NOMO-1 treated with DMSO at 0.1 percent for 48 hours (cell line): ENCODE results near the gene SMPD3.
"Not testable (repeated sequence)": the region's sequence is repeated elsewhere in the genome, so short reads cannot be mapped to it uniquely, and the experiment has no call there.

Experiments
- DNase-seq: peaks from one replicate; lab custom pipeline; 2025; ENCODE audit not compliant: unreplicated experiment; lab: John Stamatoyannopoulos, UW

Gene SMPD3

GRCh38 chr16:68448360-68448970 is at the start of gene SMPD3:
Gene SMPD3, minus strand, starts transcription at chr16:68448508. Its CDS starts 76,327 bp downstream, at chr16:68372181.
- peak; percentile 99 for DNase-seq

- no peak for DNase-seq
Observed at GRCh38 chr16:68496689-68497088, 48.4 kb upstream of the SMPD3 start.

DNA sequence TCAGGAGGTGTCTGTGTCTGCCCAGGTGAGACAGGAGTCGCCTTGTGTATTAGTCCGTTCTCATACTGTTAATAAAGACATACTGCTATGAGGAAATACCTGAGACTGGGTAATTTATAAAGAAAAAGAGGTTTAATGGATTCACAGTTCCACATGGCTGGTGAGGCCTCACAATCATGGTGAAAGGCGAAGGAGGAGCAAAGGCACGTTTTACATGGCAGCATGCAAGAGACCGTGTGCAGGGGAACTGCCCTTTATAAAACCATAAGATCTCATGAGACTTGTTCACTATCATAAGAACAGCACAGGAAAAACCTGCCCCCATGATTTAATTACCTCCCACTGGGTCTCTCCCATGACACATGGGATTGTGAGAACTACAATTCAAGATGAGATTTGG is 46.0 kb upstream of the SMPD3 start:
- not testable (repeated sequence) for DNase-seq

- no peak for DNase-seq
Observed at GRCh38 chr16:68493412-68494070, 45.2 kb upstream of the SMPD3 start.

GRCh38 chr16:68492543-68493411 is 44.5 kb upstream of the SMPD3 start:
- DNase-seq: no peak

DNA sequence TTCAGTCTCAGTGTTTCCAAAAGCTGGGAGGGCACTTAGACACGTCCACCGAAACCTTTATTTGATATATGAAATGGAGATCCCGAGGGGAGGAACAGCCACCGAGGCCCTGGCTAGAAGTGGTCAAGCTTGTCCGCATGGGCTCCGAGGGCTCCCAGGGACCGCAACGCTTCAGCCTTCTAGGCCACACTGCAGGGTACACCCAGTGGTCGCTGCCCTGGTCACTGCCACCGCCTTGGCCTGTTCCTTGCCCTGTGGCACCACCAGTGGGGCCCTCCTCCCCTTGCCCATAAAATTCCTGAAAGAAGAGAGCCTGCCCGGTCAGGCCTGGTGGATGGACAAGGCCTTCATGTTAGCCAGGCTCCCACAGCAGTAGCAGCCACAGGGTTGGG is 43.8 kb upstream of the SMPD3 start:
- no peak for DNase-seq

- DNase-seq: no peak
Observed at GRCh38 chr16:68491576-68491950, 43.3 kb upstream of the SMPD3 start.

- DNase-seq: no peak
Observed at GRCh38 chr16:68490829-68491575, 42.7 kb upstream of the SMPD3 start.

DNA sequence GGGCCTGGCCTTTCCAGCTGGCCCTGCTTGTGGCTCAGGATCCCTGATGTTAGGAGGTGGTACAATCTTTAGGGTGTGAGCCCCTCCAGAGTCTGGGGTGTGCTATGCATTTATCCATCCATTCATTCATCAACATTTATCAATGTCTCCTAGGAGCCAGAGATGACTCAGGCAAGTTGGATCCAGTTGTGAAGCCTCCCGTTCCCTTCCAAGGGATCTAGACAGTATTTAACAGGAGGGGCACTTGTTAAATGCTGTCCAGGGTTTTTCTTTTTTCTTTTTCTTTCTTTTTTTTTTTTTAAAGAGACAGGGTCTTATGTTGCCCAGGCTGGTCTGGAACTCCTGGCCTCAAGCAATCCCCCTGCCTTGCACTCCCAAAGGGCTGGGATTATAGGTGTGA is 42.0 kb upstream of the SMPD3 start:
- DNase-seq: no peak

DNA sequence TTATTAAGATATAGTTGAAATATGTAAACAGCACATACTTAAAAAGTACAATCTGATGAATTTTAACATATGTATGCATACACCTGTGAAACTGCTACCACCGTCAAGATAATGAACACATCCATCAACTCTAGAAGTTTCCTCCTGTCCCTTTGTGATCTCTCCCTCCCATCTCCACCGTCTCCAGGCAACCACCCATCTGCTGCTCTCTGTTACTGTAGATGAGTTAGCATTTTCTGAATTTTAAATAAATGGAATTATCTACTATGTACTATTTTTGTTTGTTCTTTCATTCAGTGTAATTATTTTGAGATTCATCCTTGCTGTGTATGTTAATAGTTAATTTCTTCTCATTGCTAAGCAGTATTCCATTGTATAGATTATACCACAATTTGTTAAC is 40.2 kb upstream of the SMPD3 start:
- no peak for DNase-seq

GRCh38 chr16:68487669-68488068 is 39.4 kb upstream of the SMPD3 start:
- DNase-seq: no peak

- DNase-seq: no peak
Observed at GRCh38 chr16:68487203-68487514, 38.9 kb upstream of the SMPD3 start.

DNA sequence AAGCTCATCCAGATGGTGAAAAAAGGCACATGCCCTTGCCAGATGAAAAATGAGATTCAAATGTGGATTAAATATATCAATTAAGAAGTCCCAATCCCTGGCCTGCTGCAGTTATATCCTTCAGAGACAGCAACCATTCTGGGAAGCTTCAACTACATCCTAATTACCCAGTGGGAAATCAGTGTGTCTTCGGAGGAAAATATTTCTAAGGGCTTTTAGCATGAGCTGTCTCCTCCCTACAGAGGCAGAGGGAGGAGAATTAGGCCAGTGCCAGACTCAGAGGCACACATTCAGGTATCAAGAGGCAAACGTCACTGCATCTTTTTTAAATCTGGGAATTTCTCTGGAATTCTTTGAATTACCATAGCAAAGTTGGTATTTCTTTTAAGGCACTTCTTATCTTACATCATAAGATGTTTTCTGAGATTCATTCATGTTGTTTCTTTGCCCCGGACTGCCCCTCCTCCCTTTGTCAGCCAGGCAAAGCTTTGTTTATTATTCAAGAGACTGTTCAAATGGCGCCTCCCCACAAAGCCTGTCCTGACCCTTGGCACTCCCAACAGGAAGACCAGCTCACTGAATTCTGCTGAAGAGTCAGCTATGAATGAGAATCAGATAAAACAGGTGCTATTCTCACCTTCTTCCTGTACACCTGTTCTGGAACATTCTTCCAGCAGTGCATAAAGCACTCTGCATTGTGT is 38.3 kb upstream of the SMPD3 start:
- DNase-seq: no peak

DNA sequence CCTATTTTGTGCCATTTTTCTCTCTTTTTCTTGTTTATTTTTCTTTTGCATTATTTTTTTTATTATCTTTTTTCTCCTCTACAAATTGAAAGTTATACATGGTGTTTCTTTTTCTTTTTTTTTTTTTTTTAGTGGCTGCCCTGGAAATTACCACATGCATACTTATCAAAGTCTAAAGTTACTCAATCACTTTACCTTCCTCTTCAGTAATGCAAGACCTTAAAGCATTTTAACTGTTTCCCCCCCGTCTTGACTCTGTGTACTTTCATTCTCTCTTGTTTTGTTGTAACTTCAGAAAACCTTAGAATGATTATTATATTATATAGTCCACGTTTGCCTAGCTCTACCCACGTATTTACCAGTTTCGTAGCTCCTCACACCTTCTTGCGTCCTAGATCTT is 33.3 kb upstream of the SMPD3 start:
- DNase-seq: peak; percentile 82

- DNase-seq: peak; percentile 1
Observed at GRCh38 chr16:68480084-68480995, 32.0 kb upstream of the SMPD3 start.

GRCh38 chr16:68479271-68479670 is 31.0 kb upstream of the SMPD3 start:
- no peak for DNase-seq

- DNase-seq: peak; percentile 32
Observed at GRCh38 chr16:68478526-68479250, 30.4 kb upstream of the SMPD3 start.

DNA sequence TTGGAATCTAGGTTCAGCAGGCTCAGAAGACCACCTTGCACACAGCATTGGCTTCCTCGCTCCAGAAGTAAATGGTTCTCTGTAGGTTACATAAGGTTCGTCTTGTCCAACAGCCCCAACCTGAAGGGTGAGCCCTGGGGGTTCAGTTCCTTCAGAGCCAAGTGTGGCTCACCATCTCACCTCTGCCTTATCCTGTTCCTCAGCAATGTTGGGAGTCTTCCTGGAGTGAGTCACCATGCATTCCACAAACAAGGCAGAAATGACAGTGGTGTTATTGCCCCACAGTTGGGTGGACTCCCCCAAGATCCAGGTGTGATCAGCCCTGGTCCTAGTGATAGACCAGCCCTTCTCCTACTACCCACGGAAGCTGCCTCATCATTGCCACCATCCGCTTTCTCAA is 26.8 kb upstream of the SMPD3 start:
- DNase-seq: no peak

DNA sequence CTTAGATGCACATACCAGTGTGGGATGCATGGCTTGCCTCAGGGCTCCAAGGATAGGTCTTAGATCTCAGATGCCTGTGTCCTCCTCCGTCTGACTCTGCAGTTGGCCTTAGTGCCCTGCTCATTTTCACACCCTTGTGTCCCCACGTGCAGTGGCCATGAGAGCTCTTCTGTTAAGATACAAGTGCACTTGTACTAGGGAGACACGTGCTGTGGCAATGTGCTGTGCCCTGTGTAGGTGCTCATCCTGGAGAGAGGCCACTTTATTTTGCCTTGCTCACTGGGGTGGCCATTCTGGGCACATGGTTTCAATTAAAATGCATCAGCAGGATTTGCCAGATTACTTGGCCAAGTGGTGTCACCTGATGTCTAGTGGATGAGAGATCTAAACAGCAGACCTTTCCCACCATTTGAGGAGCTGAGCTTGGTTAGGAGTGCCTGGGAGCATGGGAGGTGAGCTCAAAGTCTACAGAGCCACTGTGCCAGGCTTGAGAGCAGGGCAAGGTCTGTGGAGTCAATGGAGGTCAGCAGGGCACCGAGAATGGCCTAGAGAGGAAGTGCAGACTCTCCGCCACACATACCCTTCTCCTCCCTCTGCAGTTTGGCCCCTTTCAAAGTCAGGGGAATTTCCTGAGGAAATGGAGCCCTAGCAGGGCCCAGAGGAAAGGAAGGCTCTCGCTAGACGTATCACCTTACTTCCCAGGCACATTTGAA is 25.2 kb upstream of the SMPD3 start:
- peak; percentile 27 for DNase-seq
